ENCODE data around the gene SPNS3. TPM values are rescaled to one million over a fixed set of nuclear protein-coding genes. Genes with fewer than 3 reads are reported as not detected.

SPNS3 gene
- total and polyA plus RNA-seq, 9 of the 15 experiments (the other 6 are each of a cell fraction or from before 2014, with no cell fraction given) = not detected

GRCh38 chr17:4519361-4519788 is 85.6 kb downstream of the SPNS3 start:
- no peak for TF ChIP-seq PCBP1 (IDR thresholded peaks at IDR 0.05; ENCODE audit: low read depth, low read length, poor library complexity, severe bottlenecking)
- TF ChIP-seq ETV5 (CRISPR knock-in tag; IDR thresholded peaks at IDR 0.05; ENCODE audit: low read depth) = no peak
- TF ChIP-seq MBD1 (CRISPR knock-in tag; IDR thresholded peaks at IDR 0.05) = no peak
- no peak for TF ChIP-seq ZNF830 (CRISPR knock-in tag; IDR thresholded peaks at IDR 0.05)
- TF ChIP-seq FOXM1 (IDR thresholded peaks at IDR 0.05; ENCODE audit: low read depth) = no peak
- TF ChIP-seq FOXM1 (CRISPR knock-in tag; IDR thresholded peaks at IDR 0.05; ENCODE audit: low read depth) = no peak
- TF ChIP-seq PML (IDR thresholded peaks at IDR 0.05; ENCODE audit: low read length) = no peak
- TF ChIP-seq POU5F1 (IDR thresholded peaks at IDR 0.05; ENCODE audit: borderline replicate concordance, low read depth, low read length, partially characterized antibody) = no peak
- no peak for TF ChIP-seq MCM5 (IDR thresholded peaks at IDR 0.05; ENCODE audit: low read depth)
- TF ChIP-seq ID3 (CRISPR knock-in tag; IDR thresholded peaks at IDR 0.05) = no peak
- no peak for TF ChIP-seq ID3 (tag; IDR thresholded peaks at IDR 0.05)
- no peak for TF ChIP-seq IFI16 (CRISPR knock-in tag; IDR thresholded peaks at IDR 0.05)
- TF ChIP-seq STAT5A (IDR thresholded peaks at IDR 0.05; ENCODE audit: borderline replicate concordance, low read length) = no peak
- TF ChIP-seq KHSRP (IDR thresholded peaks at IDR 0.05) = no peak
- no peak for TF ChIP-seq U2AF1 (optimal IDR thresholded peaks at IDR 0.05; ENCODE audit: low read depth, low read length)
- no peak for TF ChIP-seq MAFF (IDR thresholded peaks at IDR 0.05; ENCODE audit: low read length)
- no peak for TF ChIP-seq ETS2 (tag; IDR thresholded peaks at IDR 0.05; ENCODE audit: borderline replicate concordance, poor library complexity, severe bottlenecking)
- no peak for TF ChIP-seq ZNF431 (CRISPR knock-in tag; IDR thresholded peaks at IDR 0.05)
- TF ChIP-seq TGIF2 (CRISPR knock-in tag; IDR thresholded peaks at IDR 0.05) = no peak
- TF ChIP-seq ESRRB (CRISPR knock-in tag; IDR thresholded peaks at IDR 0.05; ENCODE audit: borderline replicate concordance) = no peak
- FAIRE-seq = no peak
- Histone ChIP-seq H3K4me3 (no peak overlapping the region), H3K9me1 (ENCODE audit: control insufficient read depth, insufficient read depth, low read length) (no peaks in the 10 kb centered on the region), H4K20me1 (replicated peaks; ENCODE audit: control insufficient read depth, insufficient read depth, low read length) (0 out of 2 replicates have a peak, but pooled peaks cover 3% of the 10 kb centered on the region), H3K79me2 (ENCODE audit: control insufficient read depth, insufficient read depth, low read length) (no peaks in the 10 kb centered on the region), H3K27me3 (ENCODE audit: control insufficient read depth in 2 of 2, insufficient read depth in 2 of 2, low read length in 2 of 2) (peaks cover 9 to 56% of the 10 kb centered on the region in 2 experiments; a peak in 4 of 5 replicates), H2AFZ (ENCODE audit: low read depth, low read length) (no peak overlapping the region), H3K27ac (ENCODE audit: extremely low read depth, low read depth, low read length) (no peak overlapping the region), H3K4me2 (ENCODE audit: insufficient read depth, low read length) (no peak overlapping the region), H3K4me1 (replicated peaks in 1 of 2; ENCODE audit: control insufficient read depth in 2 of 2, insufficient read depth in 2 of 2, low read length in 2 of 2) (peaks cover 0 to 8% of the 10 kb centered on the region in 2 experiments; a peak in 2 of 5 replicates), H3K9me3 (replicated peaks; ENCODE audit: control insufficient read depth, insufficient read depth, low read depth, low read length) (no peaks in the 10 kb centered on the region), H3K9ac (ENCODE audit: insufficient read depth in 1 of 2, low read depth in 2 of 2, low read length in 2 of 2) (no peak overlapping the region), H3K36me3 (ENCODE audit: control insufficient read depth, insufficient read depth, low read length) (no peaks in the 10 kb centered on the region)
- 13% methylated on average over 3 of the region's 14 CpGs for WGBS (ENCODE audit: insufficient coverage, low coverage, missing lambda C conversion rate)
- ChIA-PET CTCF (ENCODE audit: low intra/inter-chr PET ratio) (no interaction called here), POLR2A (interaction anchor here (0.6 to 0.8 kb wide), 2 partner anchors 9 to 1568 kb away, joined by 3 to 5 read pairs; no protein-coding TSS in a partner anchor)
- no TSS peak for BruUV-seq (replicated peaks)
- no peak for ATAC-seq
- no peak for DNase-seq (ENCODE audit: extremely low read depth in 1 of 4, low spot score in 3 of 4)
- in situ Hi-C loops (cut with MboI) (no loop called here), intact Hi-C loops (cut with micrococcal nuclease) (no loop called here)

Measured in K562 (cell line).